Endodermal cell (in vitro differentiated cells): ENCODE data around the gene CHST6. TPM values are rescaled to one million over a fixed set of nuclear protein-coding genes. Genes with fewer than 3 reads are reported as not detected.

Experiments used
- DNase-seq: peaks from one replicate; pipeline ENCODE4 v3.0.0-alpha.2; 2017
- H3K27ac ChIP-seq: 2 replicates; pipeline ENCODE4 v1.5.1; 2013; ENCODE audit warnings: mild to moderate bottlenecking, low read depth, low read length, moderate library complexity
- H3K27me3 ChIP-seq: 2 replicates; pipeline ENCODE4 v1.6.1; 2013; ENCODE audit warnings: mild to moderate bottlenecking, low read length, moderate library complexity; ENCODE audit not compliant: insufficient read depth, control insufficient read depth, poor library complexity, severe bottlenecking
- H3K36me3 ChIP-seq: 2 replicates; pipeline ENCODE4 v1.7.0; 2013; ENCODE audit warnings: mild to moderate bottlenecking, low read length, moderate library complexity; ENCODE audit not compliant: control insufficient read depth, insufficient read depth
- H3K4me1 ChIP-seq: one replicate; pipeline ENCODE4 v1.7.0; 2013; ENCODE audit warnings: low read length; ENCODE audit not compliant: control insufficient read depth, insufficient read depth
- H3K4me3 ChIP-seq: 2 replicates; pipeline ENCODE4 v1.5.1; 2013; ENCODE audit warnings: mild to moderate bottlenecking, low read length, moderate library complexity
- H3K9ac ChIP-seq: 2 replicates; pipeline ENCODE4 v1.6.1; 2013; ENCODE audit warnings: mild to moderate bottlenecking, low read length, moderate library complexity; ENCODE audit not compliant: poor library complexity, severe bottlenecking; ENCODE audit errors: extremely low read depth
- H3K9me3 ChIP-seq: 2 replicates; pipeline ENCODE4 v1.6.1; 2013; ENCODE audit warnings: mild to moderate bottlenecking, low read length, moderate library complexity; ENCODE audit not compliant: control insufficient read depth
- H3K27ac Mint-ChIP-seq: 2 replicates; pipeline ENCODE4 v1.8.0; 2020; ENCODE audit warnings: mixed read lengths
- H3K27me3 Mint-ChIP-seq: 2 replicates; pipeline ENCODE4 v1.8.0; 2021; ENCODE audit warnings: mild to moderate bottlenecking, mixed read lengths; ENCODE audit not compliant: insufficient read depth
- H3K36me3 Mint-ChIP-seq: 2 replicates; pipeline ENCODE4 v1.8.0; 2020; ENCODE audit warnings: low read depth, mixed read lengths
- H3K4me1 Mint-ChIP-seq: 2 replicates; pipeline ENCODE4 v1.8.0; 2020; ENCODE audit warnings: mixed read lengths
- H3K4me3 Mint-ChIP-seq: 2 replicates; pipeline ENCODE4 v1.8.0; 2020; ENCODE audit warnings: mild to moderate bottlenecking, moderate library complexity, mixed read lengths
- H3K9me3 Mint-ChIP-seq: 2 replicates; pipeline ENCODE4 v1.8.0; 2020; ENCODE audit warnings: mild to moderate bottlenecking, mixed read lengths
- CTCF ChIP-seq: fragments of 200-600 bp; sonication (generic); conservative IDR thresholded peaks from 2 replicates; pipeline ENCODE4 v1.5.0; 2021; ENCODE audit warnings: antibody characterized with exemption, mild to moderate bottlenecking
- WGBS, 2 experiments: methylation state at CpG; one replicate each; pipeline versions ENCODE4 v1.1.5 to v1.1.7; 2013; ENCODE audit warnings: missing lambda C conversion rate in 2 of 2, mixed read lengths in 1 of 2; ENCODE audit not compliant: insufficient coverage in 1 of 2, insufficient read length in 1 of 2; 5-methylcytosine and 5-hydroxymethylcytosine counted together
- total RNA-seq, 2 donors: library from RNA; stranded (reverse); fragmentation: NEBNext Ultra II Directional in 1 of 2; extraction: Animal tissue kit (Norgen Biotek cat#: 25700) in 1 of 2; gene quantifications; 2 replicates in 1 of 2; 3 replicates in 1 of 2; pipeline ENCODE4 v1.2.1, GENCODE V29; 2021

The CHST6 gene
- total RNA-seq, 2 donors from 2014 or later, result 13.5 to 15.9 TPM

- Histone ChIP-seq H3K4me1 (no peaks in the 10 kb centered on the region), H3K27me3 (no peaks in the 10 kb centered on the region), H3K36me3 (no peaks in the 10 kb centered on the region), H3K4me3 (no peak overlapping the region), H3K9ac (no peak overlapping the region), H3K9me3 (no peaks in the 10 kb centered on the region), H3K27ac (no peak overlapping the region)
- Mint-ChIP-seq H3K27ac (no peak overlapping the region), H3K9me3 (no peaks in the 10 kb centered on the region), H3K4me3 (no peak overlapping the region), H3K27me3 (peaks cover 17% of the 10 kb centered on the region), H3K4me1 (peaks cover 7% of the 10 kb centered on the region), H3K36me3 (peaks cover 2% of the 10 kb centered on the region)
- WGBS, 2 experiments, result 98 to 99% methylated on average over 8 to 11 of the region's 11 CpGs
- DNase-seq, result no peak
- TF ChIP-seq CTCF, result no peak
Measured at GRCh38 chr16:75514296-75514695, 19.1 kb upstream of the CHST6 start.

GRCh38 chr16:75506574-75506973 lies 11.3 kb upstream of the CHST6 start:
- no peak overlapping the region for H3K27ac Mint-ChIP-seq
- H3K4me1 ChIP-seq, result no peaks in the 10 kb centered on the region
- TF ChIP-seq CTCF, result no peak
- 80 to 95% methylated on average over 3 to 7 of the region's 7 CpGs for whole genome bisulfite sequencing, 2 experiments
- no peaks in the 10 kb centered on the region for H3K36me3 Mint-ChIP-seq
- peaks cover 59% of the 10 kb centered on the region for H3K27me3 Mint-ChIP-seq
- no peaks in the 10 kb centered on the region for H3K36me3 ChIP-seq
- no peak overlapping the region for H3K4me3 Mint-ChIP-seq
- no peak for DNase-seq
- H3K9me3 ChIP-seq, result no peaks in the 10 kb centered on the region
- peaks cover 15% of the 10 kb centered on the region for H3K4me1 Mint-ChIP-seq
- no peak overlapping the region for H3K9ac ChIP-seq
- no peak overlapping the region for H3K27ac ChIP-seq
- peaks cover 32% of the 10 kb centered on the region for H3K27me3 ChIP-seq
- H3K9me3 Mint-ChIP-seq, result no peaks in the 10 kb centered on the region
- H3K4me3 ChIP-seq, result no peak overlapping the region

- 96 to 99% methylated on average over 3 of the region's 3 CpGs for WGBS, 2 experiments
- DNase-seq, result no peak
- no peak overlapping the region for H3K27ac ChIP-seq
- H3K9ac ChIP-seq, result no peak overlapping the region
- no peaks in the 10 kb centered on the region for H3K4me1 ChIP-seq
- no peaks in the 10 kb centered on the region for H3K9me3 Mint-ChIP-seq
- H3K36me3 Mint-ChIP-seq, result no peaks in the 10 kb centered on the region
- no peak overlapping the region for H3K4me3 ChIP-seq
- H3K4me3 Mint-ChIP-seq, result no peak overlapping the region
- peaks cover 32% of the 10 kb centered on the region for H3K27me3 ChIP-seq
- H3K27me3 Mint-ChIP-seq, result peaks cover 59% of the 10 kb centered on the region
- no peaks in the 10 kb centered on the region for H3K36me3 ChIP-seq
- no peak overlapping the region for H3K27ac Mint-ChIP-seq
- peaks cover 15% of the 10 kb centered on the region for H3K4me1 Mint-ChIP-seq
- H3K9me3 ChIP-seq, result no peaks in the 10 kb centered on the region
- TF ChIP-seq CTCF, result no peak
Measured at GRCh38 chr16:75506107-75506506, 10.9 kb upstream of the CHST6 start.
